ENCODE data around the gene FSTL4. TPM values are rescaled to one million over a fixed set of nuclear protein-coding genes. Genes with fewer than 3 reads are reported as not detected.
"Not testable (repeated sequence)": the region's sequence is repeated elsewhere in the genome, so short reads cannot be mapped to it uniquely, and the experiment has no call there.

FSTL4 gene
- total RNA-seq, 1 donor from 2014 or later: 0.21 TPM

DNA sequence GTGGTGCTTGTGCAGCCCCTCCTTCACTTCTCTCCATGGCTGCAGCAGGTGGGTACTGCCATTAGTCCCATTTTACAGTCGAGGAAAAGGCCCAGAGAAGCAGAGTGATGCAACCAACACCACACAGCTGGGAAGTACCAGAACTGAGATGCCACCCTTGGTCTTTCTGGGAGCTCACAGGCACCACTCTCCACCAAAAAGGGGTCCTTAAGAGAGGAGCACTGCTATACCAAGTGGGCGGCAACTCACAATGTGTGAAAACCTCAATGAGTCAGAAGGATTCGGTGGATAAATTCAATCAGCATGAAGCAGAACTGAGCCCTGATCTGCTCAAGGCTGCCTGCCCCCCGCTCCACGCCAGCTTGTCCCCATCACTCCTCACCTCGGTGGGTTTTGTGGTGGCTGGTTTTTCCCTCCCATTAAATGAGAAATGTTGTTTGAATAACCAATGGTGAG is 213.7 kb downstream of the FSTL4 start:
- Mint-ChIP-seq H3K36me3 (ENCODE audit: low read depth, unreplicated experiment) (peaks cover 6% of the 10 kb centered on the region), H3K9me3 (ENCODE audit: unreplicated experiment) (no peaks in the 10 kb centered on the region), H3K4me1 (ENCODE audit: unreplicated experiment) (no peaks in the 10 kb centered on the region), H3K27ac (ENCODE audit: unreplicated experiment) (no peak overlapping the region), H3K4me3 (ENCODE audit: unreplicated experiment) (no peak overlapping the region), H3K27me3 (ENCODE audit: unreplicated experiment) (peaks cover 9% of the 10 kb centered on the region)
- DNase-seq (ENCODE audit: low spot score): no peak
- TF ChIP-seq, protein P1, sequence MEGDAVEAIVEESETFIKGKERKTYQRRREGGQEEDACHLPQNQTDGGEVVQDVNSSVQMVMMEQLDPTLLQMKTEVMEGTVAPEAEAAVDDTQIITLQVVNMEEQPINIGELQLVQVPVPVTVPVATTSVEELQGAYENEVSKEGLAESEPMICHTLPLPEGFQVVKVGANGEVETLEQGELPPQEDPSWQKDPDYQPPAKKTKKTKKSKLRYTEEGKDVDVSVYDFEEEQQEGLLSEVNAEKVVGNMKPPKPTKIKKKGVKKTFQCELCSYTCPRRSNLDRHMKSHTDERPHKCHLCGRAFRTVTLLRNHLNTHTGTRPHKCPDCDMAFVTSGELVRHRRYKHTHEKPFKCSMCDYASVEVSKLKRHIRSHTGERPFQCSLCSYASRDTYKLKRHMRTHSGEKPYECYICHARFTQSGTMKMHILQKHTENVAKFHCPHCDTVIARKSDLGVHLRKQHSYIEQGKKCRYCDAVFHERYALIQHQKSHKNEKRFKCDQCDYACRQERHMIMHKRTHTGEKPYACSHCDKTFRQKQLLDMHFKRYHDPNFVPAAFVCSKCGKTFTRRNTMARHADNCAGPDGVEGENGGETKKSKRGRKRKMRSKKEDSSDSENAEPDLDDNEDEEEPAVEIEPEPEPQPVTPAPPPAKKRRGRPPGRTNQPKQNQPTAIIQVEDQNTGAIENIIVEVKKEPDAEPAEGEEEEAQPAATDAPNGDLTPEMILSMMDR (IDR thresholded peaks at IDR 0.05; ENCODE audit: unreplicated experiment): no peak

DNA sequence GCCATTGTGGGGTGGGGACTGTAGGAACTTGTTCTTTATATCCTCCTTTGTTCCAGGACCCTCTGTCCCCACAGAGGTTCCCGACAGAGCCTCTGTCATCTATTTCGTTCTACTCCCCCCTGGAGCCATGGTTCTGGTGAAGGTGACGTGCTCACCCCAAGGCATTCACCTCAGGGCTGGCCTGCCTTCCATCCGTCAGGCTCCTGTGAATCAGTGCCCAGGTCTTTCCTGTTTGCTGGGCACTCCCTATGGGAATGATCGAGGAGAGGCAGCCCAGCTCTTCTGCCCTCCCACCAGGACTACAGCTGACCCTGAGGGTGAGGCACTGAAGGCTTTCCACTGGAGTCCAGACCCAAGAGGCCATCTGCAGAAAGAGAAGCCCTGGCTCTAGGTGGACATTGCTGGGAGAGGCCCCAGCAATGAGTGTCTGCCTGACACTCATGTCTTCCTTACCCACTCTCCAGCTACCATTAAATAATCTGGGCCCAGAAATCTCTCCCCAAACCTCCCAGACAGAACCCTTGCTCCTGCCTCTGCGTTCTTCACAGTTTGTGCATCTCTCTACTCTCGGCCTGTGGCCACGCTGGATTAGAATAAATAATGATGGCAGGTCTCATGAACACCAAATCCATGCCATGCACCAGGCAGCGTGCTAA is 214.2 kb downstream of the FSTL4 start:
- Mint-ChIP-seq H3K27ac (ENCODE audit: unreplicated experiment) (no peak overlapping the region), H3K36me3 (ENCODE audit: low read depth, unreplicated experiment) (peaks cover 6% of the 10 kb centered on the region), H3K4me1 (ENCODE audit: unreplicated experiment) (no peaks in the 10 kb centered on the region), H3K27me3 (ENCODE audit: unreplicated experiment) (peaks cover 8% of the 10 kb centered on the region), H3K4me3 (ENCODE audit: unreplicated experiment) (no peak overlapping the region), H3K9me3 (ENCODE audit: unreplicated experiment) (no peaks in the 10 kb centered on the region)
- TF ChIP-seq, protein P1 (IDR thresholded peaks at IDR 0.05; ENCODE audit: unreplicated experiment): no peak
- no peak for DNase-seq (ENCODE audit: low spot score)

DNA sequence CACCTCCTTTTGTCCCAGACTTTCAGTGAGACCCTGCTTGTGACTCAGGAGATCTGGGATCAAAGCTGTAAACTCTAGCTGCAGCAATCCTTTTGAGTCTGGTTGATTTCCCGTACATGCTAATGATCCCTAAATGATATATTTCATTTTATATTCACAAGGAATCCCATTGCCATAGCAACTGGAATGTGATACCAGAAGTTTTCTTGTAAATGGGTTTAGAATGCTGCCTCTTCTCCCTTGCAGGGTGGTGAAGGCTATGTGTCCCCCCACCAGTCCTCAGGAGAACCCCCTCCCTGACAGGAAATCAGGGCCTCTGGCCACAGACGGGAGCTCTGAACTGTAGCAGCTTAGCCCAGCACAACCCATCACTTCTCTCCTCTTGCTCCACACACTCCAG is 215.0 kb downstream of the FSTL4 start:
- Mint-ChIP-seq H3K4me3 (ENCODE audit: unreplicated experiment) (no peak overlapping the region), H3K9me3 (ENCODE audit: unreplicated experiment) (no peaks in the 10 kb centered on the region), H3K4me1 (ENCODE audit: unreplicated experiment) (no peaks in the 10 kb centered on the region), H3K27ac (ENCODE audit: unreplicated experiment) (no peak overlapping the region), H3K36me3 (ENCODE audit: low read depth, unreplicated experiment) (peaks cover 6% of the 10 kb centered on the region), H3K27me3 (ENCODE audit: unreplicated experiment) (peaks cover 6% of the 10 kb centered on the region)
- TF ChIP-seq, protein P1 (IDR thresholded peaks at IDR 0.05; ENCODE audit: unreplicated experiment): no peak
- no peak for DNase-seq (ENCODE audit: low spot score)

DNA sequence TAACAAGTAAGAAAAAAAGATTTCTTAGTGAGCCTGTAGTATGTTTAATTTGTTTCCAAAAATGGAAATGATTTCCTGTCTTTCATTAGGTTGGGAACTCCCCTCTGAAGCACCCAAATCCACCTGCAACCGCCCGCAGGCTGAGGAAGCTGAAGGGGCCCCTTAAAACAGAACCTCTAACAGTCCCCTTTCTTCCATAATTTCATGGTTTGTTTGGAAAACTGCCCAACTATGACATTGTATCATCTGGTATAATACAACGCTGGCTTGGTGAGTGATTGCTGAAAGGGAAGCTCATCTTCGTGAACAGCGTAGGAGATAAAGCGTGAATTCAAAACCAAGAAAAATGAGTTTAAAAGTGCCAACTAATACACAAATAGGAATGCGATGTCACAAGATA is 215.5 kb downstream of the FSTL4 start:
- Mint-ChIP-seq H3K36me3 (ENCODE audit: low read depth, unreplicated experiment) (peaks cover 6% of the 10 kb centered on the region), H3K4me3 (ENCODE audit: unreplicated experiment) (no peak overlapping the region), H3K27me3 (ENCODE audit: unreplicated experiment) (peaks cover 6% of the 10 kb centered on the region), H3K4me1 (ENCODE audit: unreplicated experiment) (no peaks in the 10 kb centered on the region), H3K9me3 (ENCODE audit: unreplicated experiment) (no peaks in the 10 kb centered on the region), H3K27ac (ENCODE audit: unreplicated experiment) (no peak overlapping the region)
- DNase-seq (ENCODE audit: low spot score): no peak
- TF ChIP-seq, protein P1 (IDR thresholded peaks at IDR 0.05; ENCODE audit: unreplicated experiment): no peak

DNA sequence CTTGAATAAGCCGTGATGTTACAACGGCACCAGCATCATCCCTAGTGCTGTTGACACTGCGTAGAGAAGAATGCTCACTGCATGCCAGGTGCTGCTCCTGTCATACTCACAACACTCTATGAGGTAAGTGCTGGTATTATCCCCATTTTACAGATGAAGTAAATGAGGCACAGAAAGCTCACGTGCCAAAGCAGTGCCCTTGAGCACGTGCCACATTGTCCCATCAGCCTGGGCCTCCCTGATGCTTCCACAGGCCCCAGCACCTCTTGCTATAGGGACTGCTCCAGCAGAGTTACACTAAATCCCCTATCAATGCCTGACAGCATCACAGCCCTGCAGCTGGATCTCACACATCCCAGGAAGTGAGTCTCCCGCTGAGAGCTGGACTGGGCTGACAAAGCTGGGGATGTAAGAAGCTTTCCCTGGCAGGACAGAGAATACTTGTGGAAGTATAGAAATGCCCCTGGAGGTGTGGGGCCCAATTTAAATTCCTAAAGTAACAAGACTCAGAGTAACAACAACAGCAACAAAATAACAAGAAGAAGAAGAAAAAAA is 216.1 kb downstream of the FSTL4 start:
- Mint-ChIP-seq H3K4me1 (ENCODE audit: unreplicated experiment) (no peaks in the 10 kb centered on the region), H3K27me3 (ENCODE audit: unreplicated experiment) (peaks cover 9% of the 10 kb centered on the region), H3K4me3 (ENCODE audit: unreplicated experiment) (no peak overlapping the region), H3K9me3 (ENCODE audit: unreplicated experiment) (no peaks in the 10 kb centered on the region), H3K36me3 (ENCODE audit: low read depth, unreplicated experiment) (peaks cover 6% of the 10 kb centered on the region), H3K27ac (ENCODE audit: unreplicated experiment) (no peak overlapping the region)
- TF ChIP-seq, protein P1 (IDR thresholded peaks at IDR 0.05; ENCODE audit: unreplicated experiment): no peak
- DNase-seq (ENCODE audit: low spot score): no peak

DNA sequence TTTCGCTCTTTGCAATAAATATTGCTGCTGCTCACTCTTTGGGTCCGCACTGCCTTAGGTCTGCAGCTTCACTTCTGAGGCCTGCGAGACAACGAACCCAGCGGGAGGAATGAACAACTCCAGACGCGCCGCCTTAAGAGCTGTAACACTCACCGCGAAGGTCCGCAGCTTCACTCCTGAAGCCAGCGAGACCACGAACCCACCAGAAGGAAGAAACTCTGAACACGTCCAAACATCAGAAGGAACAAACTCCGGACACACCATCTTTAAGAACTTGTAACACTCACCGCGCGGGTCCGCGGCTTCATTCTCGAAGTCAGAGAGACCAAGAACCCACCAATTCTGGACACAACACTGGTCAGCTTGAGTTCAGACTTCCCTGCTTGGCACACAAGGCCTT is 217.1 kb downstream of the FSTL4 start:
- not testable (repeated sequence) for H3K9me3 Mint-ChIP-seq (ENCODE audit: unreplicated experiment); DNase-seq (ENCODE audit: low spot score); H3K4me1 Mint-ChIP-seq (ENCODE audit: unreplicated experiment); H3K4me3 Mint-ChIP-seq (ENCODE audit: unreplicated experiment); H3K36me3 Mint-ChIP-seq (ENCODE audit: low read depth, unreplicated experiment); H3K27ac Mint-ChIP-seq (ENCODE audit: unreplicated experiment)
- peaks cover 11% of the 10 kb centered on the region for H3K27me3 Mint-ChIP-seq (ENCODE audit: unreplicated experiment)

DNA sequence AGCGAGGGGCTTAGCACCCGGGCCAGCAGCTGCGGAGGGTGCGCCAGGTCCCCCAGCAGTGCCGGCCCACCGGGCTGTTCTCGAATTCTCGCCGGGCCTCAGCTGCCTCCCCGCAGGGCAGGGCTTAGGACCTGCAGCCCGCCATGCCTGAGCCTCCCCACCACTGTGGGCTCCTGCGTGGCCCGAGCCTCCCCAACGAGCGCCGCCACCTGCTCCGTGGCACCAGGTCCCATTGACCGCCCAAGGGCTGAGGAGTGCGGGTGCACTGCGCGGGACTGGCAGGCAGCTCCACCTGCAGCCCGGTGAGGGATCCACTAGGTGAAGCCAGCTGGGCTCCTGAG is 217.9 kb downstream of the FSTL4 start:
- peaks cover 11% of the 10 kb centered on the region for H3K27me3 Mint-ChIP-seq (ENCODE audit: unreplicated experiment)
- DNase-seq (ENCODE audit: low spot score); H3K27ac Mint-ChIP-seq (ENCODE audit: unreplicated experiment); H3K36me3 Mint-ChIP-seq (ENCODE audit: low read depth, unreplicated experiment); H3K4me3 Mint-ChIP-seq (ENCODE audit: unreplicated experiment); H3K9me3 Mint-ChIP-seq (ENCODE audit: unreplicated experiment); H3K4me1 Mint-ChIP-seq (ENCODE audit: unreplicated experiment): not testable (repeated sequence)
